Measurements from ENCODE around the gene ACOT8. TPM values are rescaled to one million over a fixed set of nuclear protein-coding genes. Genes with fewer than 3 reads are reported as not detected.

The ACOT8 gene
- total and polyA plus RNA-seq, 9 of the 15 experiments (the other 6 are each of a cell fraction or from before 2014, with no cell fraction given), result 8.2 to 46.7 (median 20.7) TPM

DNA sequence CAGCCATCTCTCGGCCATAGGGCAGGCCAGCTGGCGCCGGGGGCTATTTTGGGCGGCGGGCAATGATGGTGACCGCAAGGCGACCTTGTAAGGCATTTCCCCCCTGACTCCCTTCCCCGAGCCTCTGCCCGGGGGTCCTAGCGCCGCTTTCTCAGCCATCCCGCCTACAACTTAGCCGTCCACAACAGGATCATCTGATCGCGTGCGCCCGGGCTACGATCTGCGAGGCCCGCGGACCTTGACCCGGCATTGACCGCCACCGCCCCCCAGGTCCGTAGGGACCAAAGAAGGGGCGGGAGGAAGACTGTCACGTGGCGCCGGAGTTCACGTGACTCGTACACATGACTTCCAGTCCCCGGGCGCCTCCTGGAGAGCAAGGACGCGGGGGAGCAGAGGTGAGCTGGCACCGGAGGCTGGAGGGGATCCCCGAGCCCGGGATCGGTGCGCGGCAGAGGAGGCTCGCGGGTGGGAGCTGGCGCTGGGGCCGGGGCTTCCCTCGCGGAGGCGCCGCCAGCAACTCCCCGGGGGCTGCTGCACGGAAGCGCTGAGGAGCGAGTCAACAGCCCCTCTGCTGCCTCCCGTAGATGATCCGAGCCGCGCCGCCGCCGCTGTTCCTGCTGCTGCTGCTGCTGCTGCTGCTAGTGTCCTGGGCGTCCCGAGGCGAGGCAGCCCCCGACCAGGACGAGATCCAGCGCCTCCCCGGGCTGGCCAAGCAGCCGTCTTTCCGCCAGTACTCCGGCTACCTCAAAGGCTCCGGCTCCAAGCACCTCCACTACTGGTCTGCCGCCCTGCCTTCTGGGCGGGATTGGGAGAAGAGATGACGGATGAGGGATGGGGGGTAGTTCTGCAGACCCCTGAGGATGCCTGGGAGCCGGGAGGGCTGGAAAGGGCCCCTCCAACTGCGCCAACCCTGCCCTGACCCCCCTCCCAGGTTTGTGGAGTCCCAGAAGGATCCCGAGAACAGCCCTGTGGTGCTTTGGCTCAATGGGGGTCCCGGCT is 34.1 kb upstream of the ACOT8 start, which contains the start of the genes CTSA and NEURL2 (continued):
- TF ChIP-seq, protein P1, sequence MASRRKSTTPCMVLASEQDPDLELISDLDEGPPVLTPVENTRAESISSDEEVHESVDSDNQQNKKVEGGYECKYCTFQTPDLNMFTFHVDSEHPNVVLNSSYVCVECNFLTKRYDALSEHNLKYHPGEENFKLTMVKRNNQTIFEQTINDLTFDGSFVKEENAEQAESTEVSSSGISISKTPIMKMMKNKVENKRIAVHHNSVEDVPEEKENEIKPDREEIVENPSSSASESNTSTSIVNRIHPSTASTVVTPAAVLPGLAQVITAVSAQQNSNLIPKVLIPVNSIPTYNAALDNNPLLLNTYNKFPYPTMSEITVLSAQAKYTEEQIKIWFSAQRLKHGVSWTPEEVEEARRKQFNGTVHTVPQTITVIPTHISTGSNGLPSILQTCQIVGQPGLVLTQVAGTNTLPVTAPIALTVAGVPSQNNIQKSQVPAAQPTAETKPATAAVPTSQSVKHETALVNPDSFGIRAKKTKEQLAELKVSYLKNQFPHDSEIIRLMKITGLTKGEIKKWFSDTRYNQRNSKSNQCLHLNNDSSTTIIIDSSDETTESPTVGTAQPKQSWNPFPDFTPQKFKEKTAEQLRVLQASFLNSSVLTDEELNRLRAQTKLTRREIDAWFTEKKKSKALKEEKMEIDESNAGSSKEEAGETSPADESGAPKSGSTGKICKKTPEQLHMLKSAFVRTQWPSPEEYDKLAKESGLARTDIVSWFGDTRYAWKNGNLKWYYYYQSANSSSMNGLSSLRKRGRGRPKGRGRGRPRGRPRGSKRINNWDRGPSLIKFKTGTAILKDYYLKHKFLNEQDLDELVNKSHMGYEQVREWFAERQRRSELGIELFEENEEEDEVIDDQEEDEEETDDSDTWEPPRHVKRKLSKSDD (conservative IDR thresholded peaks at IDR 0.05; ENCODE audit: low read length), result peak; percentile 41; the same call in 1 of the 2 replicates
- TF ChIP-seq THRB (CRISPR knock-in tag; conservative IDR thresholded peaks at IDR 0.05), result no peak
- no peak for TF ChIP-seq ARHGAP35 (IDR thresholded peaks at IDR 0.05; ENCODE audit: partially characterized antibody)
- no peak for TF ChIP-seq FOXA1 (IDR thresholded peaks at IDR 0.05; ENCODE audit: borderline replicate concordance)
- TF ChIP-seq KLF16 (IDR thresholded peaks at IDR 0.05), result peak; percentile 46; the same call in 1 of the 2 replicates
- no peak for TF ChIP-seq KLF6 (CRISPR knock-in tag; IDR thresholded peaks at IDR 0.05; ENCODE audit: borderline replicate concordance)
- no peak for TF ChIP-seq ZNF316 (IDR thresholded peaks at IDR 0.05)
- TF ChIP-seq, protein P2, sequence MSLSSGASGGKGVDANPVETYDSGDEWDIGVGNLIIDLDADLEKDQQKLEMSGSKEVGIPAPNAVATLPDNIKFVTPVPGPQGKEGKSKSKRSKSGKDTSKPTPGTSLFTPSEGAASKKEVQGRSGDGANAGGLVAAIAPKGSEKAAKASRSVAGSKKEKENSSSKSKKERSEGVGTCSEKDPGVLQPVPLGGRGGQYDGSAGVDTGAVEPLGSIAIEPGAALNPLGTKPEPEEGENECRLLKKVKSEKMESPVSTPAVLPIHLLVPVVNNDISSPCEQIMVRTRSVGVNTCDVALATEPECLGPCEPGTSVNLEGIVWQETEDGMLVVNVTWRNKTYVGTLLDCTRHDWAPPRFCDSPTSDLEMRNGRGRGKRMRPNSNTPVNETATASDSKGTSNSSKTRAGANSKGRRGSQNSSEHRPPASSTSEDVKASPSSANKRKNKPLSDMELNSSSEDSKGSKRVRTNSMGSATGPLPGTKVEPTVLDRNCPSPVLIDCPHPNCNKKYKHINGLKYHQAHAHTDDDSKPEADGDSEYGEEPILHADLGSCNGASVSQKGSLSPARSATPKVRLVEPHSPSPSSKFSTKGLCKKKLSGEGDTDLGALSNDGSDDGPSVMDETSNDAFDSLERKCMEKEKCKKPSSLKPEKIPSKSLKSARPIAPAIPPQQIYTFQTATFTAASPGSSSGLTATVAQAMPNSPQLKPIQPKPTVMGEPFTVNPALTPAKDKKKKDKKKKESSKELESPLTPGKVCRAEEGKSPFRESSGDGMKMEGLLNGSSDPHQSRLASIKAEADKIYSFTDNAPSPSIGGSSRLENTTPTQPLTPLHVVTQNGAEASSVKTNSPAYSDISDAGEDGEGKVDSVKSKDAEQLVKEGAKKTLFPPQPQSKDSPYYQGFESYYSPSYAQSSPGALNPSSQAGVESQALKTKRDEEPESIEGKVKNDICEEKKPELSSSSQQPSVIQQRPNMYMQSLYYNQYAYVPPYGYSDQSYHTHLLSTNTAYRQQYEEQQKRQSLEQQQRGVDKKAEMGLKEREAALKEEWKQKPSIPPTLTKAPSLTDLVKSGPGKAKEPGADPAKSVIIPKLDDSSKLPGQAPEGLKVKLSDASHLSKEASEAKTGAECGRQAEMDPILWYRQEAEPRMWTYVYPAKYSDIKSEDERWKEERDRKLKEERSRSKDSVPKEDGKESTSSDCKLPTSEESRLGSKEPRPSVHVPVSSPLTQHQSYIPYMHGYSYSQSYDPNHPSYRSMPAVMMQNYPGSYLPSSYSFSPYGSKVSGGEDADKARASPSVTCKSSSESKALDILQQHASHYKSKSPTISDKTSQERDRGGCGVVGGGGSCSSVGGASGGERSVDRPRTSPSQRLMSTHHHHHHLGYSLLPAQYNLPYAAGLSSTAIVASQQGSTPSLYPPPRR (CRISPR knock-in tag; IDR thresholded peaks at IDR 0.05; ENCODE audit: borderline replicate concordance), result no peak
- no peak; the same call in 1 of the 2 replicates for TF ChIP-seq OTX1 (CRISPR knock-in tag; IDR thresholded peaks at IDR 0.05)
- no peak for TF ChIP-seq GTF2B (IDR thresholded peaks at IDR 0.05; ENCODE audit: extremely low read depth, insufficient read length)
- peak; percentile 76 for TF ChIP-seq CXXC5 (CRISPR knock-in tag; IDR thresholded peaks at IDR 0.05)
- TF ChIP-seq ZNF707 (CRISPR knock-in tag; conservative IDR thresholded peaks at IDR 0.05), result no peak
- TF ChIP-seq ZNF212 (CRISPR knock-in tag; IDR thresholded peaks at IDR 0.05), result no peak
- no peak for TF ChIP-seq ELK1 (CRISPR knock-in tag; IDR thresholded peaks at IDR 0.05)

Data from K562 (cell line).